IMR-90 (cell line): ENCODE measurements around the gene TBC1D1. TPM values are rescaled to one million over a fixed set of nuclear protein-coding genes. Genes with fewer than 3 reads are reported as not detected.

ENCODE experiments used
- ATAC-seq: fragments of 200-7000 bp; cut with Tn5 transposase; 2 replicates; pipeline ENCODE4 v1.9.1; 2020; ENCODE audit warnings: low read depth, mild to moderate bottlenecking, moderate library complexity
- BruUV-seq: library from RNA; stranded (reverse); fragments of 400-500 nt; replicated peaks from 2 replicates; lab custom pipeline; 2021; lab: Mats Ljungman, UMichigan
- CTCF ChIA-PET: fragments of 300-600 bp; formaldehyde crosslinking; extraction: SDS; loops from one replicate; lab custom pipeline; 2021; ENCODE audit warnings: antibody characterized with exemption; lab: Yijun Ruan, JAX
- POLR2A ChIA-PET: fragments of 300-600 bp; sonication (Branson Sonifier 250); formaldehyde crosslinking; loops from one replicate; lab custom pipeline; 2022; ENCODE audit warnings: antibody characterized with exemption; ENCODE audit not compliant: unreplicated experiment; lab: Charles Lee
- DNase-seq: peaks from one replicate; pipeline ENCODE4 v3.0.0; 2013
- H2AFZ ChIP-seq: replicated peaks from 2 replicates; pipeline ENCODE3; 2013; ENCODE audit warnings: low read length, mild to moderate bottlenecking; ENCODE audit not compliant: poor library complexity
- H2AK5ac ChIP-seq: 2 replicates; pipeline ENCODE4 v1.6.1; 2013; ENCODE audit warnings: low read depth, low read length, inconsistent platforms
- H2AK9ac ChIP-seq: replicated peaks from 2 replicates; pipeline ENCODE3; 2013; ENCODE audit warnings: mild to moderate bottlenecking, low read depth, low read length, moderate library complexity; ENCODE audit not compliant: poor library complexity
- H2BK120ac ChIP-seq: 2 replicates; pipeline ENCODE4 v1.6.1; 2013; ENCODE audit warnings: low read depth, low read length, inconsistent platforms
- H2BK15ac ChIP-seq: 3 replicates; pipeline ENCODE4 v1.6.1; 2013; ENCODE audit warnings: low read depth, low read length, inconsistent platforms
- H2BK20ac ChIP-seq: 2 replicates; pipeline ENCODE4 v1.6.1; 2013; ENCODE audit warnings: low read depth, mild to moderate bottlenecking, inconsistent platforms, low read length, moderate library complexity
- H2BK5ac ChIP-seq: 2 replicates; pipeline ENCODE4 v1.6.1; 2013; ENCODE audit warnings: mild to moderate bottlenecking, low read depth, low read length, inconsistent platforms; ENCODE audit not compliant: poor library complexity, severe bottlenecking
- H3K14ac ChIP-seq: replicated peaks from 2 replicates; pipeline ENCODE4 v1.6.1; 2013; ENCODE audit warnings: low read depth, low read length, inconsistent platforms
- H3K18ac ChIP-seq: 2 replicates; pipeline ENCODE4 v1.6.1; 2013; ENCODE audit warnings: low read depth, low read length, control low read depth
- H3K23ac ChIP-seq: 2 replicates; pipeline ENCODE4 v1.6.1; 2013; ENCODE audit warnings: low read depth, low read length, inconsistent platforms
- H3K27ac ChIP-seq: 2 replicates; pipeline ENCODE4 v1.5.1; 2013; ENCODE audit warnings: mild to moderate bottlenecking, control low read depth, low read length; ENCODE audit not compliant: insufficient read depth
- H3K27me3 ChIP-seq: 2 replicates; pipeline ENCODE4 v1.6.1; 2013; ENCODE audit warnings: low read length; ENCODE audit not compliant: control insufficient read depth, insufficient read depth
- H3K36me3 ChIP-seq: 2 replicates; pipeline ENCODE4 v1.6.1; 2013; ENCODE audit warnings: low read length, mixed read lengths; ENCODE audit not compliant: control insufficient read depth, insufficient read depth
- H3K4ac ChIP-seq: 2 replicates; pipeline ENCODE4 v1.6.1; 2013; ENCODE audit warnings: low read depth, low read length, inconsistent platforms
- H3K4me1 ChIP-seq: 2 replicates; pipeline ENCODE4 v1.6.1; 2013; ENCODE audit warnings: low read length, mixed read lengths; ENCODE audit not compliant: control insufficient read depth, insufficient read depth
- H3K4me2 ChIP-seq: 2 replicates; pipeline ENCODE4 v1.6.1; 2013; ENCODE audit warnings: low read depth, mild to moderate bottlenecking, control low read depth, low read length, moderate library complexity
- H3K4me3 ChIP-seq: 2 replicates; pipeline ENCODE4 v1.5.1; 2013; ENCODE audit warnings: low read depth, mild to moderate bottlenecking, control low read depth, low read length, moderate library complexity; ENCODE audit not compliant: insufficient read depth
- H3K56ac ChIP-seq: 2 replicates; pipeline ENCODE4 v1.6.1; 2013; ENCODE audit warnings: low read length, inconsistent platforms; ENCODE audit not compliant: insufficient read depth; ENCODE audit errors: extremely low read depth
- H3K79me1 ChIP-seq, 2 experiments: 2 replicates each; pipeline ENCODE4 v1.6.1; 2013; ENCODE audit warnings: low read length in 2 of 2, inconsistent platforms in 1 of 2, low read depth in 1 of 2
- H3K9ac ChIP-seq: 2 replicates; pipeline ENCODE4 v1.6.1; 2013; ENCODE audit warnings: low read depth, low read length, control low read depth
- H3K9me1 ChIP-seq: 2 replicates; pipeline ENCODE4 v1.6.1; 2013; ENCODE audit warnings: low read length, inconsistent platforms; ENCODE audit not compliant: insufficient read depth
- H3K9me3 ChIP-seq: 2 replicates; pipeline ENCODE4 v1.6.1; 2013; ENCODE audit warnings: low read length; ENCODE audit not compliant: control insufficient read depth, insufficient read depth
- H4K20me1 ChIP-seq: 2 replicates; pipeline ENCODE4 v1.6.1; 2013; ENCODE audit warnings: low read length, inconsistent platforms; ENCODE audit not compliant: insufficient read depth
- H4K5ac ChIP-seq: 2 replicates; pipeline ENCODE4 v1.6.1; 2013; ENCODE audit warnings: mild to moderate bottlenecking, low read depth, low read length, control low read depth
- H4K8ac ChIP-seq, 2 experiments: 2 replicates each; pipeline ENCODE4 v1.6.1; 2013; ENCODE audit warnings: low read depth in 2 of 2, low read length in 2 of 2, control low read depth in 1 of 2, inconsistent platforms in 1 of 2
- H4K91ac ChIP-seq: 2 replicates; pipeline ENCODE4 v1.6.1; 2013; ENCODE audit warnings: low read depth, low read length, inconsistent platforms; ENCODE audit not compliant: insufficient read depth
- BHLHE40 ChIP-seq: fragments of 150-350 bp; IDR thresholded peaks from 2 replicates; pipeline ENCODE4 v1.6.1; 2016; ENCODE audit warnings: mild to moderate bottlenecking, low read depth, low read length
- CEBPB ChIP-seq: IDR thresholded peaks from 2 replicates; pipeline ENCODE4 v1.6.1; 2012; ENCODE audit warnings: low read depth, low read length, improper control_type of control experiment
- CHD1 ChIP-seq: IDR thresholded peaks from 2 replicates; pipeline ENCODE4 v1.6.1; 2012; ENCODE audit warnings: low read depth, low read length, improper control_type of control experiment
- CTCF ChIP-seq: conservative IDR thresholded peaks from 2 replicates; pipeline ENCODE4 v1.5.1; 2012; ENCODE audit warnings: mild to moderate bottlenecking, low read depth, low read length, improper control_type of control experiment
- ELK1 ChIP-seq: fragments of 150-350 bp; IDR thresholded peaks from 2 replicates; pipeline ENCODE4 v1.6.1; 2016; ENCODE audit warnings: low read depth, mild to moderate bottlenecking, low read length, moderate library complexity, borderline replicate concordance
- FOS ChIP-seq: fragments of 150-350 bp; IDR thresholded peaks from 2 replicates; pipeline ENCODE4 v1.6.1; 2016; ENCODE audit warnings: low read depth, low read length
- MAFK ChIP-seq: IDR thresholded peaks from 2 replicates; pipeline ENCODE4 v1.6.1; 2012; ENCODE audit warnings: low read depth, low read length, improper control_type of control experiment
- MAZ ChIP-seq: IDR thresholded peaks from 2 replicates; pipeline ENCODE4 v1.6.1; 2012; ENCODE audit warnings: low read depth, mild to moderate bottlenecking, low read length, improper control_type of control experiment, moderate library complexity, borderline replicate concordance
- MXI1 ChIP-seq: IDR thresholded peaks from 2 replicates; pipeline ENCODE4 v1.6.1; 2012; ENCODE audit warnings: low read depth, mild to moderate bottlenecking, low read length, moderate library complexity, borderline replicate concordance
- NFE2L2 ChIP-seq: fragments of 150-350 bp; IDR thresholded peaks from 2 replicates; pipeline ENCODE4 v1.6.1; 2016; ENCODE audit warnings: low read depth, mild to moderate bottlenecking, low read length
- POLR2A ChIP-seq: IDR thresholded peaks from 2 replicates; pipeline ENCODE4 v1.6.1; 2012; ENCODE audit warnings: mild to moderate bottlenecking, low read depth, low read length
- RAD21 ChIP-seq: IDR thresholded peaks from 2 replicates; pipeline ENCODE4 v1.6.1; 2012; ENCODE audit warnings: low read length, improper control_type of control experiment
- RCOR1 ChIP-seq: IDR thresholded peaks from 2 replicates; pipeline ENCODE4 v1.6.1; 2012; ENCODE audit warnings: mild to moderate bottlenecking, low read length, improper control_type of control experiment; ENCODE audit not compliant: insufficient replicate concordance
- RFX5 ChIP-seq: IDR thresholded peaks from 2 replicates; pipeline ENCODE4 v1.8.0; 2012; ENCODE audit warnings: low read depth, mild to moderate bottlenecking, low read length, moderate library complexity
- SMC3 ChIP-seq: fragments of 150-350 bp; IDR thresholded peaks from 2 replicates; pipeline ENCODE4 v1.6.1; 2016; ENCODE audit warnings: low read depth, mild to moderate bottlenecking, antibody characterized with exemption, low read length, moderate library complexity
- USF2 ChIP-seq: fragments of 150-350 bp; IDR thresholded peaks from 2 replicates; pipeline ENCODE4 v1.6.1; 2017; ENCODE audit warnings: mild to moderate bottlenecking, antibody characterized with exemption, low read length, low read depth
- WGBS, 2 experiments: methylation state at CpG; one replicate each; pipeline versions ENCODE4 v1.1.5 to v1.1.7; 2013; ENCODE audit warnings: missing lambda C conversion rate in 2 of 2; ENCODE audit not compliant: insufficient read length in 1 of 2; ENCODE audit errors: extremely low coverage in 2 of 2; 5-methylcytosine and 5-hydroxymethylcytosine counted together
- dilution Hi-C: fragments of 300-500 bp; cut with HindIII; formaldehyde crosslinking; loops from one replicate; pipeline ENCODE4 v1.14.3; 2018; ENCODE audit warnings: low sequenced_read_pairs; ENCODE audit not compliant: unreplicated experiment
- in situ Hi-C: fragments of 300-500 bp; cut with MboI; formaldehyde crosslinking; loops from 3 replicates; pipeline ENCODE4 v1.14.3; 2019; ENCODE audit warnings: low sequenced_read_pairs, inconsistent platforms, mixed read lengths
- intact Hi-C: fragments of 100-400 bp; cut with micrococcal nuclease; formaldehyde crosslinking; loops from 2 replicates; pipeline ENCODE4 v1.10.0; 2022
- polyA plus RNA-seq, 3 experiments: library from polyadenylated mRNA; depleted of rRNA; stranded (reverse); fragments of >200 nt; gene quantifications; 2 replicates each; pipeline ENCODE4 v1.2.3, GENCODE V29; 2012; ENCODE audit warnings: low replicate concordance in 1 of 3
- total RNA-seq: library from RNA; depleted of rRNA; stranded (reverse); fragments of >200 nt; gene quantifications from 2 replicates; pipeline ENCODE4 v1.2.3, GENCODE V29; 2012

Gene TBC1D1
- total and polyA plus RNA-seq, 2 of the 4 experiments (the other 2 are of a cell fraction): 42.4 to 104 TPM

- peaks cover 6% of the 10 kb centered on the region for H3K36me3 ChIP-seq
- H3K18ac ChIP-seq: no peak overlapping the region
- no peak overlapping the region for H4K91ac ChIP-seq
- CTCF ChIA-PET: no interaction called here
- no peaks in the 10 kb centered on the region for H3K27me3 ChIP-seq
- no peak for TF ChIP-seq BHLHE40
- TF ChIP-seq POLR2A: no peak
- TF ChIP-seq MAFK: no peak
- TF ChIP-seq RAD21: no peak
- no peak for TF ChIP-seq FOS
- no peak for TF ChIP-seq RCOR1
- TF ChIP-seq SMC3: no peak
- TF ChIP-seq MXI1: no peak
- no peak for TF ChIP-seq NFE2L2
- TF ChIP-seq MAZ: no peak
- TF ChIP-seq CHD1: no peak
- TF ChIP-seq RFX5: no peak
- TF ChIP-seq CEBPB: no peak
- no peak for TF ChIP-seq ELK1
- no peak for TF ChIP-seq USF2
- no peak for TF ChIP-seq CTCF
- H2BK20ac ChIP-seq: no peak overlapping the region
- H3K4me1 ChIP-seq: no peaks in the 10 kb centered on the region
- H2BK15ac ChIP-seq: no peak overlapping the region
- no peak overlapping the region for H2AK5ac ChIP-seq
- no peak overlapping the region for H4K8ac ChIP-seq
- H2BK5ac ChIP-seq: no peak overlapping the region
- no peak overlapping the region for H2AK9ac ChIP-seq
- no peak overlapping the region for H3K27ac ChIP-seq
- H4K5ac ChIP-seq: no peak overlapping the region
- no peaks in the 10 kb centered on the region for H4K20me1 ChIP-seq
- DNase-seq: no peak
- H3K56ac ChIP-seq: no peak overlapping the region
- no peak overlapping the region for H3K14ac ChIP-seq
- no peaks in the 10 kb centered on the region for H3K9me3 ChIP-seq
- dilution Hi-C loops: no loop called here
- H2AFZ ChIP-seq: no peak overlapping the region
- H3K23ac ChIP-seq: no peak overlapping the region
- no CpG with 5 or more reads among the region's 4 CpGs for WGBS, 2 experiments
- no peaks in the 10 kb centered on the region for H3K9me1 ChIP-seq
- BruUV-seq: no TSS peak
- no peak overlapping the region for H3K4me3 ChIP-seq
- POLR2A ChIA-PET: no interaction called here
- no peak overlapping the region for H3K4ac ChIP-seq
- ATAC-seq: no peak
- in situ Hi-C loops: no loop called here
- intact Hi-C loops: no loop called here
- no peak overlapping the region for H2BK120ac ChIP-seq
- no peaks in the 10 kb centered on the region for H3K79me1 ChIP-seq
- H3K9ac ChIP-seq: no peak overlapping the region
- H3K4me2 ChIP-seq: no peak overlapping the region
Measured at GRCh38 chr4:37858112-37858511, 32.8 kb upstream of the TBC1D1 start.
